Liver (tissue), 3 donors: ENCODE data around the gene ATP13A1.

Experiments
- CTCF ChIP-seq: fragments of 150-350 bp; IDR thresholded peaks from 2 replicates; pipeline ENCODE4 v1.5.1; 2017; ENCODE audit warnings: improper control_type of control experiment, low read depth, low read length; ENCODE audit not compliant: missing input control
- FOXA1 ChIP-seq: IDR thresholded peaks from 2 replicates; pipeline ENCODE4 v1.6.1; 2016; ENCODE audit warnings: antibody characterized with exemption
- MAX ChIP-seq: IDR thresholded peaks from 2 replicates; pipeline ENCODE4 v1.6.1; 2016; ENCODE audit warnings: antibody characterized with exemption
- RAD21 ChIP-seq, 2 donors: IDR thresholded peaks; 2 replicates each; pipeline ENCODE4 v1.6.1; 2016; ENCODE audit warnings: antibody characterized with exemption in 2 of 2, mild to moderate bottlenecking in 2 of 2
- REST ChIP-seq: IDR thresholded peaks from 2 replicates; pipeline ENCODE4 v1.6.1; 2016; ENCODE audit warnings: antibody characterized with exemption, mild to moderate bottlenecking
- YY1 ChIP-seq: IDR thresholded peaks from 2 replicates; pipeline ENCODE4 v1.6.1; 2016; ENCODE audit warnings: antibody characterized with exemption, mild to moderate bottlenecking
- donor health status: healthy.
- donor health status: healthy.

- TF ChIP-seq REST (no peak), CTCF (no peak), YY1 (no peak), FOXA1 (no peak), MAX (no peak), RAD21 (IDR thresholded peaks at IDR 0.05) (no peak)
Measured at GRCh38 chr19:19634516-19635312, 28.8 kb downstream of the ATP13A1 start.
